ENCODE results near the gene SEMA5B. TPM values are rescaled to one million over a fixed set of nuclear protein-coding genes. Genes with fewer than 3 reads are reported as not detected.

Gene SEMA5B
- total and polyA plus RNA-seq, 2 donors: 2.2 to 10.8 TPM

DNA sequence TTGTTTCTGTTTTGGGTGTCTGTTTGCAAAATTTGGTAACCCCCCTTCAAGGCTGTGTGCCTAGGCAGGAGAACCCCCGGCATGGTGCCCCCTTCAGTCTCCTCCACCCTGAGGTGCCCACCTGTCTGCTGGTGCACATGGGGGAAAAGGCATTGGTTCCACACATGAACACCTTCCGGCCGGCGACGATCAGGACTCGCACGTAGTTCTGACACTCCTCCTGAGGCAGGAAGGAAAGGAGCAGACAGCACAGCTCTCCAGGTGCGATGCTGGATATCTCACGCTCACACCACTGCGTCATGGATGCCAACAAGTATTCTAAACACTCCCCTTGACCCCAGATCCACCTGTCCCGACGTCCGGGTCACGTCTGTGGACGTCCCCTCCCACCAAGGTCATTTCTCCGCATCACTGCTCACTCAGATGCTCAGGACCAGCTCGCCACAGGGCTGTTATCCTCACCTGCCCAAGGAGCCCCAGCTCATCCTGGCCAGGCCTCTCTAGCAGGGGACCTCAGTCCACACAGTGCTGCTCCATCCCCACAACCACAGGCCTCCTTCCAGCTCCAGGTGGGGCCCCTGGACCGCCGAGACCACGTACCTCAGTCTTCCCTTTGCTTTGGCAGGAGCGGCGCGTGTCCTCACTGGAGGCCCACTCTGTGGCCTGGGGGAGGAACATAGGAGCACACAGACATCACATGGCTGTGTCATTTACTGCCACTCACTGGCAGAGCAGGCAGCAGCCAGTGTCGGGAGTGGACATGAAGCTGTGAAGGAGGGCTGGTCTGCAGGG lies 99.0 kb downstream of the SEMA5B start:
- DNase-seq (ENCODE audit: extremely low spot score): no peak
- H3K27ac ChIP-seq (ENCODE audit: low read depth): no peak overlapping the region
- no peaks in the 10 kb centered on the region for H3K4me1 ChIP-seq (ENCODE audit: insufficient read depth)
- no peaks in the 10 kb centered on the region for H3K36me3 ChIP-seq (ENCODE audit: insufficient read depth)
- no peak overlapping the region for H3K4me3 ChIP-seq (ENCODE audit: low read depth, low read length)
- 90% methylated on average over 24 of the region's 24 CpGs for WGBS

DNA sequence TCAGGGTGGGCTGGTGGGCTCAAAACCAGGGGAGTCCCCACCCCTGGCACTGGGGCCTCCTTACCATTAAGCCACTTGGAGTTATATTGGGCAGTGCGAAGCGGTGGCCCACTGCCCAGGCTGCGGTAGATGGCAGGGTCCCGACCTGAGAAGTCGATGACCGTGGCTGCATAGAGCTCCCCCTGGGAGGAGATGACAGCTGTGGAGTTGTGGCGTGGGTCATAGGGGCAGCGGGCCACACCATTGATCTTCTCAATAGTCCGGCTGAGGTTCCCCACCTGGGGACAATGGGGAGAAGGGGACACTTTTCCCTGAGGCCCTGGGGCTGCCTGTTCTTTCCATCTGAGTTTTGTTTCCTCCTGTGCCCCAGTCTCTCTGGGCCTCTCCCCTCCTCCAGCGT lies 99.8 kb downstream of the SEMA5B start:
- no peaks in the 10 kb centered on the region for H3K36me3 ChIP-seq (ENCODE audit: insufficient read depth)
- 91% methylated on average over 10 of the region's 10 CpGs for WGBS
- no peak for DNase-seq (ENCODE audit: extremely low spot score)
- H3K4me1 ChIP-seq (ENCODE audit: insufficient read depth): no peaks in the 10 kb centered on the region
- no peak overlapping the region for H3K4me3 ChIP-seq (ENCODE audit: low read depth, low read length)
- no peak overlapping the region for H3K27ac ChIP-seq (ENCODE audit: low read depth)

DNA sequence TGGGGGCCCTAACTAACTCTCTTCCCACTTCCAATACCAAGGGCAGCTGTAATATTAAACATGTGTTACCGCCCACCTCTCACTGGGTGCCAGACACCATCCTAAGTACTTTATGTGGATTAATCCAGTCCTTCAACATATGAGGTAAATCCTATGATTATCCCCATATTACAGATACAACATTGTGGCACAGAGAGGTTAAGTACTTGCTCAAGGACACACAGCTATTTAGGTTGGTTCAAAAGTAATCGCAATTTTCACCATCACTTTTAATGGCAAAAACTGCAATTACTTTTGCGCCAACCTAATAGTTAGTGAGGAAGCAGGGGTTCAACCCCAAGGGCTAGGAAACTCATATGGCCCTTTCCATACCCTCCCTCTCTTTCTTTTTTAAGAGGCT lies 100.8 kb downstream of the SEMA5B start:
- WGBS: 100% methylated on average over 3 of the region's 3 CpGs
- no peak overlapping the region for H3K4me3 ChIP-seq (ENCODE audit: low read depth, low read length)
- no peaks in the 10 kb centered on the region for H3K36me3 ChIP-seq (ENCODE audit: insufficient read depth)
- H3K27ac ChIP-seq (ENCODE audit: low read depth): no peak overlapping the region
- no peak for DNase-seq (ENCODE audit: extremely low spot score)
- no peaks in the 10 kb centered on the region for H3K4me1 ChIP-seq (ENCODE audit: insufficient read depth)

DNA sequence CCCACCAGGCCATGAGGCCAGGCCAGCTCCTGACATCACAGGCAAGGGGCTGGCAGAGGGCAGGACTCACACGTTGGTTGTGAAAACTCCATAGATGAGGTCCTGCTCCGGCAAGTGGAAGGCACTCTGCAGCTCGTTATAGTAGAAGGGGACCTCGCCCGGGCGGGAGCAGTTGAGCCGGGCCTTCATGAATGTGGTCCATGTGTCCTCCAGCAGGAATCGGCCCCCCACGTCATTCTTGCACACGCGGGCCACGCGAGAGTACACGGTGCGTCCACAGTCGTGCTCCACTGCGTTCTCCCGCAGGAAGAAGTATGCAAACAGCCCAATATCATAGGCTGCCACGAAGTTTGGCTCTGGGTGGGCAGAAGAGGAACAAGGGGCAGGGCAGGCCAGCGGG lies 101.2 kb downstream of the SEMA5B start:
- Histone ChIP-seq H3K4me1 (ENCODE audit: insufficient read depth) (no peaks in the 10 kb centered on the region), H3K4me3 (ENCODE audit: low read depth, low read length) (no peak overlapping the region), H3K27ac (ENCODE audit: low read depth) (no peak overlapping the region), H3K36me3 (ENCODE audit: insufficient read depth) (no peaks in the 10 kb centered on the region)
- DNase-seq (ENCODE audit: extremely low spot score): no peak
- 93% methylated on average over 20 of the region's 20 CpGs for WGBS

DNA sequence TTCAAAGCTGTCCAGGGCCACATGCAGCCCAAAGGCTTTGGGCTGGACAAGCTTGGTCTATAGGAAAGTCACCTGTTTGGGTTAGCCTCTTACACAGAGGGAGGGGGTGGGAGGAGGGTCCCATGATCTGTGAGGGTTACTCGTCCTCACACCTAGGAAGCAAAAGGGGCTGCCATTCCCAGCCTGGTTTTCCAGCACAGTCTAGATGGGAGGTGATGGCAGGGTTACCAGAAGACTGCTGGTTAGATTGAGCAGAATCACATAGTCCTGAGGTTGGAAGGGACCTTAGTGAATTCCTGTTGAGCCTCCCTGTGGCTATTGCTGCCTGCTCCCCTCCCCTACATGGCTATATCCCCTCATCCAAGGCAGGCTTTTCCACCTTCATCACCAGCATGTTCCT lies 101.8 kb downstream of the SEMA5B start:
- WGBS: 80% methylated on average over 1 of the region's 1 CpG
- no peak overlapping the region for H3K4me3 ChIP-seq (ENCODE audit: low read depth, low read length)
- no peaks in the 10 kb centered on the region for H3K36me3 ChIP-seq (ENCODE audit: insufficient read depth)
- DNase-seq (ENCODE audit: extremely low spot score): no peak
- no peak overlapping the region for H3K27ac ChIP-seq (ENCODE audit: low read depth)
- no peaks in the 10 kb centered on the region for H3K4me1 ChIP-seq (ENCODE audit: insufficient read depth)

DNA sequence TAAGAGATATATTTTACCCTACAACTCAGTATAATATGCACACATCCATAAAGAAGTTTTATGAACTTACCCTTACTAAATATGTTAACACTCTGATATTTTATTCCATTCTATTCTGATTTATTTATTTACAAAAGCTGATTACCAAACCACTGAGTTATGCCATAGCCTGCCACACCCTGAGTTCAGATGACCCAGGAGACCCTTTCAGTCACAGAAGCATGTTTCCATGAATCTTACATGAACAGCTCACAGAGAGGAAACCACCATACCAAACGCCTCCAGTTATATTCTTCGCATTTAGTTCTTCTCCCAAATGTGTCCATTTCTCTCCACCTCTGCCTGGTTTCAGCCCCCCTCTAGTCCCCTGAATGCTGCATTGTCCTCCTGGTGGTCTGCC lies 103.5 kb downstream of the SEMA5B start:
- H3K27ac ChIP-seq (ENCODE audit: low read depth): no peak overlapping the region
- H3K4me1 ChIP-seq (ENCODE audit: insufficient read depth): no peaks in the 10 kb centered on the region
- 84% methylated on average over 2 of the region's 2 CpGs for WGBS
- no peaks in the 10 kb centered on the region for H3K36me3 ChIP-seq (ENCODE audit: insufficient read depth)
- no peak for DNase-seq (ENCODE audit: extremely low spot score)
- no peak overlapping the region for H3K4me3 ChIP-seq (ENCODE audit: low read depth, low read length)

DNA sequence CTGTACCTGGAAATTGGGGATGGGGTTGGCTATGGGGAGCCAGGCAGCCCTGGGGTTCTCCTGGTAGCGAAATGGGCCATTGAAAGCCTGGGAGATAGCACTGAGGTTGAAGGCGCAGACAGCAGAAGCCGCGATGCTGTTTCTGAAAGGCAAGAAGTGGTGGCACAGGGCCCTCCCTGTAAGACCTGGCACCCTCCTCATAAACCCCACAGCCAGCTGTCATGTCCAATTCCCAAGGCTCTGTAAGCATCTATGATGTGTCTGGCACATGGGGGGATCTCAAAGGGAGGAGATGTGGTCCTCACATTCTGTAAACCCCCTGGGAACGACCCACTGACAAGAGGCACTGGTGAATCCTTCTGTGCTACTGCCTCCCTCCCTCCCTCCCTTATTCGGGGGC lies 104.0 kb downstream of the SEMA5B start:
- H3K4me3 ChIP-seq (ENCODE audit: low read depth, low read length): no peak overlapping the region

DNA sequence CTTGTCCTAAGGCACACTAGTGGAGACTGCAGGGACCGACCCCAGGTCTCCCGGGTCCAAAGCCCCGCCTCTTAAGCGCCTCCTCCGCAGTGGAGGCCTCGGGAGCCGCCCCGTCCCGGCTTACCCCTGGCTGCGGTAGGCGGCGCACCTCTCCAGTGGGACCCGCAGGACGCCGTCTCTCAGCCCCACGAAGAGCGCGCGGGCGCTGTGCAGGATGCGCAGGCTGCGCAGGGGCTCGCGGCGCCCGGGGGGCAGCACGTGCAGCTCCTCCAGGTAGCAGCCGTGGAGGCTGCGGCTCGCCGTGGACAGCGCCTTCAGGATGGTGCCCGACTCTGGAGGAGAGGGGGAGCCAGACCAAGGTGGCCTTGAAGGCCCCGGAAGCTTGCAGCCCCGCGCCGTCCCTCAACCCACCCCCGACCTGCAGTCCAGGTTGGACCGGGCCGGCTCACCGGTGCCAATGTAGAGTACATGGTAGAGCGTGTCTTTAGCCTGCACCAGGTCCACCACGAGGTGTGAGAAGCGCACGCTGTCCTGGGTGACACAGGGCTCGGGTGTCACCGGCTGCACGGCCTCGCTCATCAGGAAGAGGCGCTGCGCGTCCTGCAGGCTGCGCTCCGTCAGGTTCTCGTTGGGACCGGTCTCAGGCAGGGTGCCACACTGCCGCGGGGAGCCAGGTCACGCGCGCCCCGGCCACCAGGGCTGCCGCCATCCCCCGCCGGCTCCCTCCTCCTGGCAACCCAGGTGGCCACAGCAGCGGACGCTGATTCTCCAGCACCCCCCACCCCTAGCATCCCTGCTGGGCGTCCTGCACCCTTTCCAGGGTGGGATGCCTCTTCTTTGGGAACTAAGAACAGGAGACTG lies 105.5 kb downstream of the SEMA5B start:
- H3K36me3 ChIP-seq (ENCODE audit: insufficient read depth): no peaks in the 10 kb centered on the region
- H3K4me3 ChIP-seq (ENCODE audit: low read depth, low read length): peak overlapping the region; percentile 10
- DNase-seq (ENCODE audit: extremely low spot score): no peak
- WGBS: 23% methylated on average over 68 of the region's 68 CpGs
- no peak overlapping the region for H3K27ac ChIP-seq (ENCODE audit: low read depth)
- H3K4me1 ChIP-seq (ENCODE audit: insufficient read depth): no peaks in the 10 kb centered on the region

More for the DNA sequence above, 104.0 kb downstream of the SEMA5B start:
- 82% methylated on average over 6 of the region's 6 CpGs for WGBS
- no peak overlapping the region for H3K27ac ChIP-seq (ENCODE audit: low read depth)
- H3K4me1 ChIP-seq (ENCODE audit: insufficient read depth): no peaks in the 10 kb centered on the region
- no peak for DNase-seq (ENCODE audit: extremely low spot score)
- no peaks in the 10 kb centered on the region for H3K36me3 ChIP-seq (ENCODE audit: insufficient read depth)

DNA sequence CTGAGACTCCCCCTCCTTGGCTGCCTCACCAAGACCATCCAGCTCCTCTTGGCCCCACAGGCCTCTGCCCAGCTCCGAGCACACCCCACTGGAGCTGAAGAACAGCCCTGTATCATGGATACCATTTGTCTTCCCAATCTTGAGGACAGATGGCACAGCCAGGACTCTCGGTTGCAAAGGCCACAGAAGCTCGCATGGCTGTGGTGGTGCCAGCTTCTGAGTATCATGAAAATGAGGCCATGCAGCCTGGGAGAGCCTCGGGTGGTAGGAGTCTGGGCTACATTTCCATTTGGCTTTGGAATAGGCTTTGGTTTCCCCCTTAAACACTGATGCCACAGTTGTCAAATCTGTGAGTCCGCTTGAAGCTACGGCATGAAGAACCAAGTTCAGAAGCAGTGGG lies 106.6 kb downstream of the SEMA5B start:
- no peaks in the 10 kb centered on the region for H3K4me1 ChIP-seq (ENCODE audit: insufficient read depth)
- no peaks in the 10 kb centered on the region for H3K36me3 ChIP-seq (ENCODE audit: insufficient read depth)
- H3K27ac ChIP-seq (ENCODE audit: low read depth): no peak overlapping the region
- H3K4me3 ChIP-seq (ENCODE audit: low read depth, low read length): no peak overlapping the region
- no peak for DNase-seq (ENCODE audit: extremely low spot score)
- WGBS: 84% methylated on average over 6 of the region's 6 CpGs

DNA sequence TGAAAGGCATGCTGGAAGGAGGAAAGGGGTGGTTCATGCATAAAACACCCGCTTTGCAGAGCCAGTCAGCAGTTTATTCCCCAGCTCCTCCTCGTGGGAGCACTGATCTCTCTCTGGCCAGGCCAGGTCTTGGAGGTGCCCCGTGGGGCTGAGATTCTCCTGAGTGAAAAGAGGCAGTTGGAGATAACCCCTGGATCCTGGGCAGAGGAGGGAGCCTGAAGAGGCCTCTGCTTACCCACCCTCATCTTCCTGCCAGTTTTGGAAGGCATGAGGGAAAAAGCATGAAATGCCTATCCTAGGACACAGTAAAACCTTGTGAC lies 108.3 kb downstream of the SEMA5B start:
- 69% methylated on average over 3 of the region's 3 CpGs for WGBS
- Histone ChIP-seq H3K4me1 (ENCODE audit: insufficient read depth) (no peaks in the 10 kb centered on the region), H3K27ac (ENCODE audit: low read depth) (no peak overlapping the region), H3K36me3 (ENCODE audit: insufficient read depth) (no peaks in the 10 kb centered on the region), H3K4me3 (ENCODE audit: low read depth, low read length) (no peak overlapping the region)
- no peak for DNase-seq (ENCODE audit: extremely low spot score)

DNA sequence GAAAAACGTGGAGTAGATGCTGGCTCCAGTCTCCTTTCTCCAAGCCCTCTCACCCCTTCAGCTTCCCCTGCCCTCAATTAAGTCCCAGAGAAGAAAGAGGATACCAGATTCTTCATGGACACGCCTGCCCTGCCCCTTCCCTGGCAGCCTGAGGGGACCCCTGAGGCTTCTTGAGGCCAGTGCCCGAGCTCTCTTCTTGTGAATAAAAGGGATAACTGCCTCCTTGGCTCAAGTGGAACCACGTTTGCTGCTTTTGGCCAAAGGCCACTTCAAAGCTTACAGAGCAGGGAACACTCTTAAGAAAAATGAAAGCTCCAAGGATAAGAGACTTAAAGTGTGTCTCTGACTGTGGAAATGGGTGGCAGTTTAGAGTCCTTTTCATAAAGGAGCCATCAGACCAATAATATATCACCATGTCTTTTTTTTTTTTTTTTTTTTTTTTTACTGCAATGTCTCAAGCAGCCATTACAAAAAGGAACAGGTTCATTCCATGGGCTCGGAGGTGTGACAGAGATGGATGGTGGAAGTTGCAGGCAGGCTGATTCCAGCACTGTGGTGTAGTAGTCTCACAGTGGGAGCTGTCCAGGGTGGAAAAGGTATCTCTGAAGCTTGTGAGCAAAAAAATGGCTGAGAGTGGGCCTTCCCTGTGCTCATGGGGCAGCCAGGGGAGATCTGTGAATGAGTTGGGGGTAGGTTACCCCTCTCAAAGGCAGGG lies 108.8 kb downstream of the SEMA5B start:
- Histone ChIP-seq H3K4me3 (ENCODE audit: low read depth, low read length) (no peak overlapping the region), H3K4me1 (ENCODE audit: insufficient read depth) (no peaks in the 10 kb centered on the region), H3K27ac (ENCODE audit: low read depth) (no peak overlapping the region), H3K36me3 (ENCODE audit: insufficient read depth) (no peaks in the 10 kb centered on the region)
- DNase-seq (ENCODE audit: extremely low spot score): no peak
- WGBS: 54% methylated on average over 5 of the region's 5 CpGs

DNA sequence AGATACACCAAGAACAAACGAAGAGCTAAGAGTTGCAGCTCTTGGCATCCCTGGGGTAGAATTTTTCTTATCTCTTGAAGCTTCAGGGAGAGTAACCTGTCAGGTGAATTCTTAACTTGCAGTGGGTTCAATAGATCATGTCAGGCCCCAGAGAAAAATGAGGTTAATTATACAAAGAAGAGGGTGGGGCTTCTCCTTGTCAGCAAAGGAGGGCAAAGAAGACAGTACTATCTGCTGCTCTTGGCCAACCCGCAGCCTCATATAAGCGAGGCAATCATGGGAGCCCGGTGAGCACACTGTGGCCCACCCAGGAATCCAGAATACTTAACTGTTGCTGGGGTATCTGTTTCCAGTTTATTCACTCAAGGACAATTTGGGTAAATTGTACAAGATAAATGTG lies 110.2 kb downstream of the SEMA5B start:
- Histone ChIP-seq H3K4me3 (ENCODE audit: low read depth, low read length) (no peak overlapping the region), H3K36me3 (ENCODE audit: insufficient read depth) (no peaks in the 10 kb centered on the region), H3K4me1 (ENCODE audit: insufficient read depth) (no peaks in the 10 kb centered on the region), H3K27ac (ENCODE audit: low read depth) (no peak overlapping the region)
- no peak for DNase-seq (ENCODE audit: extremely low spot score)
- WGBS: 88% methylated on average over 4 of the region's 4 CpGs

DNA sequence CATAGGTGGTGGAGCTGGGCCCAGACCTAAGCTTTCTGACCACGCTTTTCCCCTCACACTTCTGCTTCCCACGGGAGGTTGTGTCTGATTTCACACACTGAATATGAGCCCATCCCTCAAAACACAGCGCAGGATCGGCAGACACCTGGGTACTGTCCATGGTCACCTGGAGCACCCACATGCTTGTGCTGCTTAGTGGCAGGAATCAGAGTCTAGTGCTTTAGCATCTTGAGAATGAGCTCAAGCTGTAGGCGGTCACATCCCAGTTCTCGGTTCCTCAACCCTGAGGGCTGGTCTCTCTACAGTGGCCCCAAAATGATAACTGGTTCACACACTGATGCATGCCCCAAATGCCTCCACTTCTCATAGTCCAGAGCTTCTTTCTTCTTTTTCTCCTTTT lies 111.0 kb downstream of the SEMA5B start:
- Histone ChIP-seq H3K4me1 (ENCODE audit: insufficient read depth) (no peaks in the 10 kb centered on the region), H3K27ac (ENCODE audit: low read depth) (no peak overlapping the region), H3K36me3 (ENCODE audit: insufficient read depth) (no peaks in the 10 kb centered on the region), H3K4me3 (ENCODE audit: low read depth, low read length) (no peak overlapping the region)
- DNase-seq (ENCODE audit: extremely low spot score): no peak
- 81% methylated on average over 6 of the region's 6 CpGs for WGBS

DNA sequence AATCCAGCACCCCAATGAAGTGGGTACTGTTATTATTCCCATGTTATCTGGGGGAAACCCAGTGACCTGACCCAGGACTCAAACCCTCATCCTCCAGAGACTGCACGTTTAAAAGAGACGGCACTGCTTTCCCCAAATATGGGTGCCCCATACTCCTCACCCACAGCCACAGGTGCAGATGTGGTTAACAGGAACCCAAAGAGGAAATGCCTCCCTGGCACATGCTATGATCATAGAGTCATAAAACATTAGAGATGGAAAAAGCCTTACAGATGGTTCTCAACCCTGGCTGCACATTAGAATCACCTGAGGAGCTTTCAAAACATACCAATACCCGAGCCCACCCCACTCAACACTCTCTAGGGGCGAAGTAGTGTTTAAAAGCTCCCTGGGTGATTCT lies 111.5 kb downstream of the SEMA5B start:
- Histone ChIP-seq H3K4me1 (ENCODE audit: insufficient read depth) (no peaks in the 10 kb centered on the region), H3K27ac (ENCODE audit: low read depth) (no peak overlapping the region), H3K36me3 (ENCODE audit: insufficient read depth) (no peaks in the 10 kb centered on the region), H3K4me3 (ENCODE audit: low read depth, low read length) (no peak overlapping the region)
- 80% methylated on average over 4 of the region's 4 CpGs for WGBS
- no peak for DNase-seq (ENCODE audit: extremely low spot score)

All from urinary bladder (tissue), 4 donors.